ENCODE data around the gene BTBD2. TPM values are rescaled to one million over a fixed set of nuclear protein-coding genes. Genes with fewer than 3 reads are reported as not detected.

Gene BTBD2
- polyA plus RNA-seq, 1 donor (not counting 4 experiments of a cell fraction or from before 2014, with no cell fraction given) = 22.3 TPM

DNA sequence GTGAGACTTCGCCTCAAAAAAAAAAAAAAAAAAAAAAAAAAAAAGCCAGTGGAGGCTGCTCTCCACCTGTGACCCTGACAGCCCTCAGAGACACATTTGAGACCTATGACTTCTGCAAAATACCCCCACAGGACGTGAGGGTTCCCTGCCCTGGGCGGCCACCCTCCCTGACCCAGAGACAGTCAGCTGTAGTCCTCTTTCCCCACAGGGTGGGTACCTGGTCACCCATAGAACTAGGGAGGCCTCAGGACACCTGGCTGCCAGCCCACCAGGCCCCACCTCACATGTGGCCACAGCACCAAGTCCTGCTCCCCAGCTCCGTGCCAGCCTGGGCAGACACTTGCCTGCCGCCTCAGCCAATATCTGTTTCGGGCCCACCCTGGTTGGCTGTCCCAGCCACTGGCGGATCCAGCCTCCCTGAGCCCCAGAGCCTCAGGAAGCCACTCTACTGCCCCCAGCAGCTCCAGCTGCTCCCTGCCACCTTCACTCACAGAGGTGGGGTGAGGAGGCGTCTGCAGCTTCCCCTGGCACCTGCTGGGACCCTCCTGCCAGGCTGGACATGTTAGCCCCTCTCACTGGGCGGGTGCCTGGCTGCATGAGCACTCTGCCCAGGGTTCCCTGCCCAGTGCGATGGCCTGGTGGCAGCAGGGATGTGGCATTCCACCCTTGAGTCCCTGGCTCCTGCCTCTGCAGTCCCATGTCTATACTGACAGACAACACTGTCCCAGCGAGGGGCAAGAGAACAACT, 28.6 kb upstream of the BTBD2 start:
- no peak overlapping the region for H3K4me2 ChIP-seq (ENCODE audit: control insufficient read depth, extremely low read depth, insufficient read depth, low read depth, low read length)
- no peak overlapping the region for H2AFZ ChIP-seq (ENCODE audit: control insufficient read depth, low read length)
- no peak overlapping the region for H3K4me3 ChIP-seq (ENCODE audit: control insufficient read depth in 2 of 3, extremely low read depth in 1 of 3, insufficient read depth in 2 of 3, low read depth in 1 of 3, low read length in 3 of 3)
- H3K9ac ChIP-seq (ENCODE audit: control insufficient read depth, extremely low read depth, insufficient read depth, low read length) = no peak overlapping the region
- TF ChIP-seq EZH2 (IDR thresholded peaks at IDR 0.05; ENCODE audit: low read length) = no peak
- TF ChIP-seq, protein P1, sequence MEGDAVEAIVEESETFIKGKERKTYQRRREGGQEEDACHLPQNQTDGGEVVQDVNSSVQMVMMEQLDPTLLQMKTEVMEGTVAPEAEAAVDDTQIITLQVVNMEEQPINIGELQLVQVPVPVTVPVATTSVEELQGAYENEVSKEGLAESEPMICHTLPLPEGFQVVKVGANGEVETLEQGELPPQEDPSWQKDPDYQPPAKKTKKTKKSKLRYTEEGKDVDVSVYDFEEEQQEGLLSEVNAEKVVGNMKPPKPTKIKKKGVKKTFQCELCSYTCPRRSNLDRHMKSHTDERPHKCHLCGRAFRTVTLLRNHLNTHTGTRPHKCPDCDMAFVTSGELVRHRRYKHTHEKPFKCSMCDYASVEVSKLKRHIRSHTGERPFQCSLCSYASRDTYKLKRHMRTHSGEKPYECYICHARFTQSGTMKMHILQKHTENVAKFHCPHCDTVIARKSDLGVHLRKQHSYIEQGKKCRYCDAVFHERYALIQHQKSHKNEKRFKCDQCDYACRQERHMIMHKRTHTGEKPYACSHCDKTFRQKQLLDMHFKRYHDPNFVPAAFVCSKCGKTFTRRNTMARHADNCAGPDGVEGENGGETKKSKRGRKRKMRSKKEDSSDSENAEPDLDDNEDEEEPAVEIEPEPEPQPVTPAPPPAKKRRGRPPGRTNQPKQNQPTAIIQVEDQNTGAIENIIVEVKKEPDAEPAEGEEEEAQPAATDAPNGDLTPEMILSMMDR (optimal IDR thresholded peaks at IDR 0.05 in 1 of 3, IDR thresholded peaks at IDR 0.05 in 1 of 3, conservative IDR thresholded peaks at IDR 0.05 in 1 of 3; ENCODE audit: extremely low read depth in 1 of 3, insufficient read depth in 2 of 3, low read length in 3 of 3) = no peak
- dilution Hi-C loops (cut with MboI; ENCODE audit: extremely low pct_ligation_motif_present, low sequenced_read_pairs) = no loop called here
- DNase-seq (ENCODE audit: low read depth, low spot score) (no peak), FAIRE-seq (no peak)
- peaks cover 18% of the 10 kb centered on the region for H3K79me2 ChIP-seq (ENCODE audit: control insufficient read depth, insufficient read depth, low read length)
- no peaks in the 10 kb centered on the region for H3K27me3 ChIP-seq (ENCODE audit: control insufficient read depth, extremely low read depth, insufficient read depth, low read length)
- no peaks in the 10 kb centered on the region for H3K9me3 ChIP-seq (ENCODE audit: control insufficient read depth, low read depth, low read length)
- peaks cover 40 to 50% of the 10 kb centered on the region in 2 experiments for H3K36me3 ChIP-seq (ENCODE audit: control insufficient read depth in 2 of 2, extremely low read depth in 1 of 2, insufficient read depth in 2 of 2, low read length in 2 of 2)
- H4K20me1 ChIP-seq (ENCODE audit: control insufficient read depth, extremely low read depth, insufficient read depth, low read length) = peaks cover 19% of the 10 kb centered on the region
- peaks cover 36% of the 10 kb centered on the region for H3K4me1 ChIP-seq (ENCODE audit: control insufficient read depth, extremely low read depth, insufficient read depth, low read length)
- H3K27ac ChIP-seq (ENCODE audit: control insufficient read depth, insufficient read depth, low read length) = no peak overlapping the region
- H3K9me1 ChIP-seq (ENCODE audit: control insufficient read depth, extremely low read depth, insufficient read depth, low read length) = no peaks in the 10 kb centered on the region

DNA sequence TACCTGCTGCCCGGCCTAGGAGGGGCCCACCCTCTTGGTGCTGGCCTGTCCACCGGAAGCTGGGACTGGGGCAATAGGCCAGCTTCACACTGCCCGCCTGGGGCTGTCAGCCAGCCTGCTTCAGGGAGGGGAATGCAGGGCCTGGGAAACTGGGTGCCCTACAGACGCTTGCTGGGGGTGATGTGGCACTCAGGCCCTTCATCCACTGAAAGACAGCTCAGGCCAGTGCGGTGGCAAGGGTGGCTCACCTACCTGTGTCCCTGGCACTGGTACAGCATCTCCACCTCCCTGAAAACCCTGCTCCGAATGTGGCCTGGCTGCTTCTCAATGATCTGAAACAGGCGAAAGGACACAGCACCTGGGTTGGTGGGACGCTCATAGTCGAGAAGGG, 27.7 kb upstream of the BTBD2 start:
- Histone ChIP-seq H3K9me1 (ENCODE audit: control insufficient read depth, extremely low read depth, insufficient read depth, low read length) (no peaks in the 10 kb centered on the region), H2AFZ (ENCODE audit: control insufficient read depth, low read length) (no peak overlapping the region), H3K27ac (ENCODE audit: control insufficient read depth, insufficient read depth, low read length) (peak overlapping the region; percentile 79), H3K36me3 (ENCODE audit: control insufficient read depth in 2 of 2, extremely low read depth in 1 of 2, insufficient read depth in 2 of 2, low read length in 2 of 2) (peaks cover 44 to 49% of the 10 kb centered on the region in 2 experiments), H4K20me1 (ENCODE audit: control insufficient read depth, extremely low read depth, insufficient read depth, low read length) (peaks cover 10% of the 10 kb centered on the region), H3K9me3 (ENCODE audit: control insufficient read depth, low read depth, low read length) (no peaks in the 10 kb centered on the region), H3K4me3 (ENCODE audit: control insufficient read depth in 2 of 3, extremely low read depth in 1 of 3, insufficient read depth in 2 of 3, low read depth in 1 of 3, low read length in 3 of 3) (no peak overlapping the region), H3K79me2 (ENCODE audit: control insufficient read depth, insufficient read depth, low read length) (peaks cover 10% of the 10 kb centered on the region), H3K9ac (ENCODE audit: control insufficient read depth, extremely low read depth, insufficient read depth, low read length) (no peak overlapping the region), H3K27me3 (ENCODE audit: control insufficient read depth, extremely low read depth, insufficient read depth, low read length) (no peaks in the 10 kb centered on the region), H3K4me2 (ENCODE audit: control insufficient read depth, extremely low read depth, insufficient read depth, low read depth, low read length) (no peak overlapping the region), H3K4me1 (ENCODE audit: control insufficient read depth, extremely low read depth, insufficient read depth, low read length) (peaks cover 28% of the 10 kb centered on the region)
- no peak for TF ChIP-seq EZH2 (IDR thresholded peaks at IDR 0.05; ENCODE audit: low read length)
- TF ChIP-seq, protein P1 (optimal IDR thresholded peaks at IDR 0.05 in 1 of 3, IDR thresholded peaks at IDR 0.05 in 1 of 3, conservative IDR thresholded peaks at IDR 0.05 in 1 of 3; ENCODE audit: extremely low read depth in 1 of 3, insufficient read depth in 2 of 3, low read length in 3 of 3) = no peak
- FAIRE-seq = no peak
- dilution Hi-C loops (cut with MboI; ENCODE audit: extremely low pct_ligation_motif_present, low sequenced_read_pairs) = no loop called here
- DNase-seq (ENCODE audit: low read depth, low spot score) = no peak
